NK-92 treated with Interleukin-12 subunit alpha and Interleukin-12 subunit beta, amount 100 ng/mL, for 24 hours (cell line): Measurements from ENCODE around the gene MGMT.

ENCODE experiments used
- DNase-seq: peaks from one replicate; lab custom pipeline; 2025; lab: John Stamatoyannopoulos, UW

The MGMT gene

DNA sequence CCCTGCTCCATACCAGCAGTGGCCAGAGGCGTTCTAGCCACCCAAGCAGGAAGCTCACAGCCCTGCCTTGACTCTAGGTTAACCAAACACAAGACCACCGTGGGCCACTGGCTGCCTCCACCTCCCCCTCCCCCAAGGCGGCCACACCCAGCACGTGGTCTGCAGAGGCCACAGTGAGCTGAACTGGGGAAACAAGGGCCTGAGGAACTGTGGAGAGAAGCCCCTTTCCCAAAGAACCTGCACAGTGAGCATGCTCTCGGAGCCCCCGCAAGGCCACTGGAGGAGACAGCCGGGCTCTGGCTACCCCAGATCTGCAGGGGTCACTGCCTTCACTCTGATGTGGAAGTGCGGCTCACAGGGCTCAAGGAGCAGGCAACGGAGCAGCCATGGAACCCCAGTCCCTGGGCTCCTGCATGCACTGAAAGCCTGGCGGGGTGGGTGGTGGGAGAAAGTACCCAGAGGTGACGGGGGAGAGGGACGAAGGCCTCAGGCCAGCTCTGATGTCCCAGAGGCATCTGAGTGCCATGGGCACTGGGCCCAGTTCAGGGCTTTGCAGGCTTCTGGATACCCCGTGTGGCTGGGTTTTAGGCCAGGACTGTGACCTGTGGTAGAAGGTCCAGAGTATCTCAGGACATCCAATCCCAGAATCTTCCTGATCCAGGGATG is 307.8 kb downstream of the MGMT start:
- DNase-seq = no peak

DNA sequence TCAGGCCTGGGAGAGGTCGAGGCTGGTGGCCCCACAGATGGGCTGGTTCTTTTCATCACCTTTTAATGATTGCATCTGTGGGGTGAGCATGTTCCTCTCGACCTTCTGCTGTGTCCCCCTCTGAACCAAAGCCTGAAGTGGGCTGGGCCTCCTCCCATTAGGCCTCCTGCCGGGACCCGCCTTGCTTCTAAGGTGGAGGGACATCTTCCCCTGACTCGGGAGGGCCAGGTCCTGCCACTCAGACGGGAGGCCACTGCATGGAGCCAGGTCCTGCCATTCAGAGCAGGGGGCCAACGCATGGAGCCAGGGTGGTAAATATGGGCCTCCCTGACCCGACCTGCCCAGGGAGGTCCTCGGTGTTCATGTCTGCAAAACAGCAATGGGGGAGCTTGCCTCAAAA is 308.6 kb downstream of the MGMT start:
- DNase-seq = no peak

- no peak for DNase-seq
These were observed 310.6 kb downstream of the MGMT start for GRCh38 chr10:129777687-129778086.

DNA sequence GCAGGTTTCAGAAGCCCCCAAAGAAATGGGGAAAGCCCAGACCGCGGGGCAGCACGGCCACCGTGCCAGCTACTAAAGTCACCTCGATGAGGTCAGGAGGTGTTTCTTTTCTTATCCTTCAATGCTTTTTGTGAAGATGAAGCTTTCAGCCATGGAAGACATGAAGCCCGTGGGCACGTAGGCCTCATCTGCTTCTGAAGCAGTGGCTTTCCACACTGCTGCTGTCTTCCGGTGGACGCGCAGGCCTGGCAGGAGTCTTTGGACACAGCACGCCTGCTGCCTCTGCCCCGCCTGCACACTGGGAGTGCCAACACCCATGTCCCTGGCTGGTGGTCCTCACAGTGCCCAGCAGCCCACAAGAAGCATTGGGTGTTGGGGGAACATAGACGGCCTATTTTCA is 311.5 kb downstream of the MGMT start:
- no peak for DNase-seq

- DNase-seq = no peak
These were observed 312.4 kb downstream of the MGMT start for GRCh38 chr10:129779126-129780111.

DNA sequence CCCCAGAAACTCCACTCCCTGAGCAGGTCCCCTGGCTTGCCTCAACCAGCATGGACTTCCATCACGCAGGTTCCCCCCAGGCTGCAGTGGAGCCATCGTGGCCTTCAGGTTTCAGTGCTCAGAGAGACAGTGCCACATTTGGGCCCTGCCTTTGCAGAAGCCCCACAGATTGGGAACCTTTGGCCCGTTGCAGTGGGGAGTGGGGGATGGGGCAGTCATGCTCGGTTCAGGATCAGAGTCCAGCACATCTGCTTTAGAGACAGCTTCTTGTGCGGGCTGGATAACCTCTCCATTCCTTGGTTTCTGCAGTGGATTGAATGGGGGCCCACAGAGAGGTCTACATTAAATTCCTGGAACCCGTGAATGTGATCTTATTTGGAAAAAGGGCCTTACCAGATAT is 313.2 kb downstream of the MGMT start:
- DNase-seq = no peak

GRCh38 chr10:129780901-129781795 is 314.1 kb downstream of the MGMT start:
- no peak for DNase-seq

- DNase-seq = no peak
These were observed 317.2 kb downstream of the MGMT start for GRCh38 chr10:129784291-129784690.

GRCh38 chr10:129784891-129785290 is 317.9 kb downstream of the MGMT start:
- DNase-seq = no peak

GRCh38 chr10:129785536-129785981 is 318.5 kb downstream of the MGMT start:
- no peak for DNase-seq

DNA sequence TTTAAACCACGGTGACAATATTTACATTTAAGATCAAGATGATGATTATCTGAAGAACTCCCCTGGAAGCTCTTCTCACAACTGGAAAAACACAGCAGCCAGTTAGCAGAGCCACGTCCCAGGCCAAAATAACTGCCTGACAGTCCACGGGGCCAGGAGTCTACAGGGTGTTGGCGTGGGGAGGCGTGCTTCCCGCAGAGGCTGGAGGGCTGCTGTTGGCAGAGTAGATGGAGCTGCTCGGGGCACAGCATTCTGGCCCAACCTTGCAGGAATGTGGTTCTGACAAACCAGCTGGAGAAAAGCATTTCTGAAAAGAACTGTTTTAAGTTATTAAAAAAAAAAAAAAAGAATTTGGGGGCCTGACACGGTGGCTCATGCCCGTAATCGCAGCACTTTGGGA is 319.2 kb downstream of the MGMT start:
- DNase-seq = no peak

DNA sequence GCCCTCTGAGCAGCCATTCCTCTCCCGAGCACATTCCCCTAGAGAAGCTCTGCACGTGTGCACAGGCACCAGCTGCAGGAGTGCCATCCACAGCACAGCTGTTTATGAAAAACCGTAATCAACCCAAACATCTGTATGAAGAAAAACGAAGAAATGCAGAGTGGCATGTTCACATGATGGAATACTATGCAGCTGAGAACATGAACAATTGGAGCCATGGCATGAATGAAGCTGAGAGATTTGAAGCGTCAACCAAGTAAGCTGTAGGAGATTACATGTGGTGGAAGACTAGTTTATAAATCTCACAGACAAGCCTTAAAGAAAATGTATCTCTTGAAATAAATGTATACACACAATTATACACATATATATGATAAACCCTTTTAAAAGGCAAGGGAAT is 320.5 kb downstream of the MGMT start:
- no peak for DNase-seq

DNA sequence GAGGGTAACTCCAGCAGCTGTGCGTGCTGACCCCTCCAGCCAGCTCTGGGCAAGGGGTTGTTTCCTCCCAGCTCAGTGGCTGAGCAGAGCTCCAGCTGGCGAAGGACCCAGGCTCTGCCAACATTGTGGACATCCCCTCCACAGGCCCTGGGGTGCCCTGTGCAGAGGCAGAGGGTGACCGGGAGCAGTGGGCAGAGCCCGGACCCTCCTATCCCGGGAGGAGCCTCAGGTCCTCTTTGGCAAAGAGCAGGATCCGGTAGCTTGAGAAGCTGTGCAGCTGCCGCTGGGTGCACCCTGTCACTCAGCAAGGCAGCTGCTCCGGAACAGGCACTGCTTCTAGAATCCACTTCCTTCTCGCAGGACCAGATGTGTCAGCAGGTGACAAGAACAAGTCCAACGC is 321.2 kb downstream of the MGMT start:
- no peak for DNase-seq

DNA sequence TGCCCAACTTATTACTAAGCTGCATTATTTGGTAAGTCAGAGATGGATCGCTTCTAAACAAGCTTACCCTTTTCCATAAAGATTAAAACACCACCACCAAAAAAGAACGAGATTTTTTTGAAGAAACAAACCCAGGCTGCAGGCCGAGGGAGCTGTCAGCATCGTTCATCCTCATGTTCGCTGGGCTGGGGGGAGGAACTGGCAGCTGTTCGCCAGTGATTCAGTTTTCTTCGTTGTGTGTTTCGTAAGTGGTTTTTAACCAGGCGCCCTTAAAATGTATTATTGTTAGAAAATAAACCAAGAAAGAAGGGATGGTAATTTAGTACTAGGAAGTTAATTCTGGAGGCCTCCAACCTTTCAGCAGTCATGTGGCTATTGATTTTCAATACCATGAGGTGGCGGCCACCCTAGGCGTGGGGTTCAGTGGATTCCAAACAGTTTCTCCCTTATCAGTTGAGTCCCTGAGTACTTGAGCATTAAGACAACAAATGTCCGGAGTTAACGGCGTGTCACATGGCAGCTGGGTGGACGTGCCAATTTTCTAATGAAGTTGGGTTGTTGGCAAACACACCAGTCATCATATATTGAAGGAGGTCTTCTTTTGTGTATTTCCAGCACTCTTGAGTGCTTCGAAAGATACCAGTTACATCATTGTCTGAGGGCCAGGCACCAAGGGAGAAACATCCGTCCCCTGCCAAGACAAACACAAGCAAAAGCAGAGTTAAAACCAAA is 323.8 kb downstream of the MGMT start:
- DNase-seq = no peak

DNA sequence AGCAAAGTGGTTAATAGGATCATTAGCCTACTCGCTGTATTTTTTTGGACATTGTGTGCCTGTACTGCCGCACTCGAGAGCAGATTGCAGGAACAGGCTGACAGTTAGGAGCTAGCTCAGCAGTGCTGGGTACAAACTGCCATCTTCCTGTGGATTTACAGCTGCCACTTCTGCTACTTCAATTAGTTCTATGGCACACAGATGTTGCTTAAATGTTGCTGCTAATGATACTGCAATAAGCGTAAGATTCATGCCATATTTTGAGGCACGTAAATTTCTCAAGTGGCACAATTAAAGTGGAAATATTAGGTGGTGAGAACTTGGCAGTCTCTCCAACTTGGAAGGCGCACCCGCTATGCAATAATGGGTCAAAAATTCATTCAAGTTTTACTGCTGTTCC is 325.1 kb downstream of the MGMT start:
- no peak for DNase-seq

DNA sequence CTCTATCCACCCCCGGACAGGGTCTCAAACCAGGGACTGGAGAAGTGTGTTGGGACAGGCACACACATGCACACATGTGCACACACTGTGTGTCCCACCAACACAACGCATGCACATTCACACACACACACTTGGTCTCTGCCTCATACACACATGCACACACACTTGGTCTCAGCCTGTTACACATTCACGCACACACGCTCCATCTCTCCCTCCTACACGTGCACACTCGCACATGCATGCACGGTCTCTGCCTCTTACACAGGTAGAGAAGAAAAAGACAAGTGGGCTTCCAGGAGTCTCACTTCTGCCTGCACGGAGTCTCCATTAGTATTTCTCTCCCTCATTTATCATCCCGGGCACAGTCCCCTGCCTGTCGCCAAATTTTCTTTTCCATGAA is 325.8 kb downstream of the MGMT start:
- no peak for DNase-seq

GRCh38 chr10:129793479-129793878 is 326.4 kb downstream of the MGMT start:
- no peak for DNase-seq

DNA sequence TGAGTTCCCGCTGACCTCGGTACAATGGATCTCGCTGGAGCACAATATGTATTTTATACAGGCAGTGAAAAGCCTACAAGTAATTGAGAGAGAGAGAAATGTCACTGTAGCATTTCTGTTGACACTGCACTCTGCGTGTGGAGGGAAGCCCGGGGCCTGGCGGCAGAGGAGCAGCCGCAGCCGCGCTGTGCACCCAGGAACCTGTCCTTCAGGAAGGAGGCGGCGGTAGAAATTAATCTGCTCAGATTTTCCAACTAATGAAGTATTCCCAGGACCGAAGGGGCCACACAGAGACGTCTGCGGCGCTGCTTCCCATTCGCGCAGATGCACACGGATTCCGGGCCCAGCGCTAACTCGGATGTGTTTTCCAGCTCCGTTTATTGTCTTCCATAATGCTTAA is 327.0 kb downstream of the MGMT start:
- DNase-seq = no peak

GRCh38 chr10:129796710-129797420 is 329.8 kb downstream of the MGMT start:
- DNase-seq = no peak

DNA sequence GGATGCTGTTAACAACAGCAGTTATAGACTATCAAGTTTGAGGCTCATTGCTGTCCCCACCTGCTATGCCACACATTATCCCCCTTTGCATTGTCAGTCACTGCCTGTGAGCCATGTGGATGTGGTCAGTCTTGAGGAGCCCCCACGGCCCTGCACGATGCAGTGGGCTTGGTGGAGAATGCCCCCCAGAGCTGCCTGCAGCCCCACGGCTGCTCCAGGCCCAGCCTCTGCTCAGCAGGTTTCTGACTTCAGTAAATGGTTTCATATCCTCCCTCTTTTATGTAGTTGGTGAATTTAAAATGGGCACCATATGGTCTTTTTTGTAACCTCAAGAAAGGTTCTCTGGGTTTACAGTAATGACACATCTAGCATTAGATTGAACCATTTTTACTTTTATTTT is 332.9 kb downstream of the MGMT start:
- DNase-seq = no peak

DNA sequence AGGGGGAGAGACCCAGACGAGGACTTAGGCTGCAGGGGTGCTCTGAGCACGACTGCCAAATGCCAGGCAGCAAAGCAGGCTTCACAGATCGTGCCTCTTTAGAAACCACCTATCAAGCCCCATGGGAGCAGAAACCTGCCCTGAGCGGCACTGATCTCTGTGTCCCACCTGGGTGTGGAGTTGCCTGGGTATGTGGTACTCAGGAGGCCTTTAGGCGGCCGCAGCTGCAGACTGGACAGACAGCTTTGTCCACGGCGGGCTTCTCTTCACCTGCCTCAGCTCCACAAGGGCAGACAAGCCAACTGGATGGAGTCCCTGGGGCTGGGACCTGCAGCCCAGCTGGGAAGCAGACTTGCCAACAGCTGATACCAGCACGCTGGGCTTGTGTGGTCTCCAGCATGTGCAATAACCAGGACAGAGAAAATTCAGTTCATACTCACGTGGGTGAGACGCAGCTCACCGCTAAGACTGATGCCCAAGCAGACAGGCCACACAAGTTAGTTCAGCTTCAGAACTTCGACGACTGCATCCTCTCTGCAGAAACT is 333.8 kb downstream of the MGMT start:
- no peak for DNase-seq
